Stimulated activated CD8-positive, alpha-beta memory T cell treated with anti-CD3 and anti-CD28 coated beads, Interleukin-7, amount 100 ng/mL, for 4 hours (primary cell): Measurements from ENCODE around the gene SCAI.
A peak's percentile ranks its signal among the peaks of the same experiment; 100 is the strongest.
"Not testable (repeated sequence)": the region's sequence is repeated elsewhere in the genome, so short reads cannot be mapped to it uniquely, and the experiment has no call there.

Experiments used
- DNase-seq, 2 donors: peaks; one replicate each; pipeline ENCODE4 v3.0.0-alpha.2; 2020; ENCODE audit warnings: low read depth in 2 of 2

SCAI gene

DNA sequence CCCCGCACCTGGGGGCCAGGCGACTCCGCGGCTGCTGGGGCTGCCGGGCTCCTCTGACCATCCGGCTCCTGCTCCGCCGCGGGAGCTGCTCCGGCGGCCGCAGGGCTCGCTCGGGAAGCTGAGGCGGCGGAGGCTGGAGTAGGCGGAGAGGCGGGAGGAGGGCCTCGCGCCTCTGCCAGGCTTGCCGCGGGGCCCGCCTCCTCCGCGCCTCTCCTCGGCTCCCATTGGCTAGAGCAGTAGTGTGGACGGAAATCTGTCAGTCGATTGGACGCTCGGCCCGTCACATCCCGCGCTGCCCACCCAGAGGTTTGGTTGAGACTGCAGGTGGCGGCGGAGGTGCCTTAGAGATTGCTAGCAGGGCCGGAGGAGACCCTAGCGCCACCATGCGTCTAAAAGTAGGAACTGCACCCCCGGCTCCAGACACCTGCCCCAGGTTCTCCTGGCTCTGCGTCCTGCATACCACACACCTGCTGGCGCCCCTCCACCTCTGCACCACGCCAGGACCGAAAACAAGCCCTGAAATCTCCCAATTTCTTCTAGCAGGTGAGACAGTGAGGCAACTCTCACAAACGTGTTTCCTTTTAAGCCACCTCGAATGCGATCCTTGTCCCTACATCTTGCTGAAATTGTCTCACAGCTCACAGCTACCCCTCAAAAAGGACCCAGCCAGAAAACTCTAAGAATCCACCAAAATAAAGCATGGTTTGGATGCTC, at the start of gene SCAI:
TSS of gene SCAI (minus strand) at position 152 of the 714 bp plus-strand sequence. CDS start at position 61, 91 bp downstream.
- peak; percentile 98 for DNase-seq

GRCh38 chr9:125190361-125190801, 47.1 kb upstream of the SCAI start:
- no peak for DNase-seq

DNA sequence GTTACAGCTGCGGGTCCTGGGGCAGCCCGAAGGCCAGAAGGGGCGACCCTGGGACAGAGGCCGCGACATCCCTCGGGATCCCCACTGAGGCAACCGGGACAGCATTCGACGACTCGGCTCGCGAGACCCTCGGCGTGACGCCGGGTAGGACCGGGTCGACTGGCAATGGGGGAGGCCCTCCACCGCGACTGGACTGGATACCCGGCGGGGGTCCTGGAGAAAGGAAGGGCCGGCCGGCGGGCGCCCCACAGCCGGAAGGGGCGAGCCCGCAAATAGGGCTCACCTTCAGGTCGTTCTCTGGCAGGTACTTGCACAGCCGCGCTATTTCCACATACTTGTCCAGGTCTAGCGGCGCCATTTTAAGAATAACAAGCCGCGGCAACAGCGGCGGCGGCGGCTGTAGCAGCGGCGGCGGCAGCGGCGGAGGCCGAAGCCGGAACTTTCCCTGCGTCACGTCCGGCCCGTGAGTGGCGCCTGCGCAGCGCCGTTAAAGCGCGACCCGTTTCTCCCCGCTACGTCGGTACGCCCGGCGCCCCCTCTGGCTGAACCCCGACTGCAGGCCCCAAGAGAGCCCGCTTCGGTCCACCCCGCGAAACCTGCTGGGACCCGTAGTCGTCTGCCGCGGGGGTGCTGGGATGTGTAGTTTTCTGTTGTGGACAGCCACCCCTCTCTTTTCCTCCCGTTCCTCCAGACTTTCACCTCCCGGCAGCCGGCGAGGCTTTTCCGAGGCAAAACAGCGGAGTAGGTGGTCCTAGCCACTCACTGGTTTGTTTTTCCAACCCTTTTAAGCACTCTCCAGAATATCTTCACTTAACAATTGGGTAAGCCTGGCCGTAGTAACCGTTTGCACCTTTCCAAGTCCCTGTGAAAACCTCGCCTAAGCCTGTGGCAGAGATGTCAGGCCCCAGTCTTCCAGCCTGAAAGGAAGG, 46.3 kb upstream of the SCAI start, which contains the start of gene PPP6C:
TSS of gene PPP6C (minus strand) at position 443 of the 929 bp plus-strand sequence. CDS start at position 358, 85 bp downstream.
- DNase-seq = peak; percentile 94 to 97

GRCh38 chr9:125189011-125189360, 45.7 kb upstream of the SCAI start:
- peak; percentile 8 to 14 for DNase-seq

- DNase-seq = no peak
These were observed 40.2 kb upstream of the SCAI start for GRCh38 chr9:125183561-125183960.

DNA sequence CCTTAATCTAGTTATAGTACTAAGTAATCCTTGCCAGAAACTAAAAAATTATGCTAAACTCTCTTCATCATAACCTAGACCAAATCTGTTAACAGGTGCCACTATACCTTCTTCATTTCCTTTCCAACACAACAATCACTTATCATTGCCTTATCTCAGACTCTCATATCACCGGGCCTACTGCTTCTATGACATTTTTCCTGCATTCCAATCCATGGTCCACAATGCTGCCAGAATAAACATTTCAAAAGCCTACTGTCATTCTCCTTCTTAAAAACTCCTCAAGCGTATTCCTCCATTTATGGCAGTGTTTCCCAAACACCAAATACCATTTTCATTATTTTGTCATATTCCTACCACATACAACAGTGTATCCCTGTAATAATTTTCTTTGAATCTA, 39.7 kb upstream of the SCAI start:
- no peak for DNase-seq

GRCh38 chr9:125181756-125182155, 38.4 kb upstream of the SCAI start:
- not testable (repeated sequence) for DNase-seq

DNA sequence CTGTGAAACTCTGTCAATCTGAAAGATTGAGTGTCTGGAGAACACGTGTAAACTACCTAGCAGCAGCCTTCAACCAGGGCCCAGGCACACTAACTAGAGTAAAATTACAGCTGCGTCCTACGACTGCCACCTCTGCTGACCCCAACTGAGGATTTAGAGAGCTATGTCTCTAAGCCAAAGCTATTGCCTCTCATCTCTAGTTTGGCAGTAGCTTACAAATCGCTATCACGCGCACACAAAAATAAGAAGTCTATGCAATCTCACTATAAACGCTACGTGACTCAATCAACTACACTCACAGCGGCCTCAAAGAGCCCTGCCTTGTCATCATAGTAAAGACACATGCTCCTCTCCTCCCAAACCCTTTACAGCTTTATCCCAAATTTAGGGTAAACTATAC, 37.5 kb upstream of the SCAI start:
- no peak for DNase-seq

DNA sequence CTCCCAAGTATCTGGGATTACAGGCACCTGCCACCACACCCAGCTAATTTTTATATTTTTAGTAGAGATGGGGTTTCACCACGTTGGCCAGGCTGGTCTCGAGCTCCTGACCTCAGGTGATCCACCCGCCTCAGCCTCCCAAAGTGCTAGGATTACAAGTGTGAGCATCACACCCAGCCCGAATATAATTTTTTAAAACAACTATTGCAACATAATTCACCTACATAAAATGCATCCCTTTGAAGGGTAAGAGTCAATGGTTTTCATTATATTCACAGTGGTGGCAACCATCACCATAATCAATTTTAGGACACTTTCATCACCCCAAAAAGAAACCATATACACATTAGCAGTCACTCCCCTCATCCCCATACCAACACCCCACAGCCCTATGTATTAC, 36.4 kb upstream of the SCAI start:
- not testable (repeated sequence) for DNase-seq

- DNase-seq = no peak
These were observed 34.6 kb upstream of the SCAI start for GRCh38 chr9:125177888-125178287.

- DNase-seq = no peak
These were observed 33.3 kb upstream of the SCAI start for GRCh38 chr9:125176636-125177035.

- no peak for DNase-seq
These were observed 28.9 kb upstream of the SCAI start for GRCh38 chr9:125172031-125172755.

GRCh38 chr9:125169895-125170294, 26.6 kb upstream of the SCAI start:
- DNase-seq = no peak

DNA sequence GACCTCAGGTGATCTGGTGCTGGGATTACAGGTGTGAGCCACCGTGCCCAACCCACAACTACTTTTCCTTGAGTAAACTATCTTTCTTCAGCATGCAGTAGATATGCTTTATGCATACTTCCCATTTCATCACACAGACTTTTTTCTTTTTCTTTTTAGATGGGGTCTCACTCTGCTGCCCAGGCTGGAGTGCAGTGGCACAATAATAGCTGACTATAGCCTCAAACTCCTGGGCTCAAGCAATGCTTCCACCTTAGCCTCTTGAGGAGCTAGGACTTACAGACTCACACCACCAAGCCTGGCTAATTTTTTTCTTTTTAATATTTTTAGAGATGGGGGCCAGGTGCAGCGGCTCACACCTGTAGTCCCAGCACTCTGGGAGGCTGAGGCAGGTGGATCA, 23.4 kb upstream of the SCAI start:
- no peak for DNase-seq

DNA sequence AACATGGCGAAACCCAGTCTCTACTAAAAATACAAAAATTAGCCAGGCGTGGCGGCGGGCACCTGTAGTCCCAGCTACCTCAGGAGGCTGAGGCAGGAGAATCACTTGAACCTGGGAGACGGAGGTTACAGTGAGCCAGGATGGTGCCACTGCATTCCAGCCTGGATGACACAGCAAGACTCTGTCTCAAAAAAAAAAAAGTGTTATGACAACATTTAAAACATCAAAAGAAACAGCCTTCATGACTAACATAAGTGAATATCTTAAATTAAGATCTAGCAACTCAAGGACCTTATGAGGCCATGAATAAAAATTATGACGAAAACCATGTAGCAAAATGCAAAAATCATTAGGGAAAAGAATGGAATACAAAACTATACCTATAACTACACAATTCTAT, 19.6 kb upstream of the SCAI start:
- DNase-seq = not testable (repeated sequence)

- DNase-seq = no peak
These were observed 18.1 kb upstream of the SCAI start for GRCh38 chr9:125161284-125161918.

DNA sequence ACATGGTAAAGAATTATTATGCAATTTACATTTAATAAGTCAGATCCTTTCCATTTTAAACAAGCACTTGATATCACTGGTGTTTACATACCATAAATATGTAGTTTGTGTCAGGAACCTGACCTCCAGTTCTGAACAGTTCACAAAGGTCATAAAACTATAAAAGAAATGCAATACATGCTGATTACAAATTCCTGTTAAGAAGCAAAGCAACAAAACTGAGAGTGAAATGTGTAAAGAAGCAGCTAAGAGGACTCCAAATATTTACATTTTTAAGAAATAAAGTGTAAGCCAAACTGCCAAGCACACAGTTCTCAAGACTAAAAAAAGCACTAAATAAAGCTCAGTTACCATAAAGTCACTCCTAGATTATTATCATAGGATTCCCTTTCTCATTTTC, 17.4 kb upstream of the SCAI start:
- no peak for DNase-seq

GRCh38 chr9:125156551-125156950, 13.2 kb upstream of the SCAI start:
- no peak for DNase-seq

DNA sequence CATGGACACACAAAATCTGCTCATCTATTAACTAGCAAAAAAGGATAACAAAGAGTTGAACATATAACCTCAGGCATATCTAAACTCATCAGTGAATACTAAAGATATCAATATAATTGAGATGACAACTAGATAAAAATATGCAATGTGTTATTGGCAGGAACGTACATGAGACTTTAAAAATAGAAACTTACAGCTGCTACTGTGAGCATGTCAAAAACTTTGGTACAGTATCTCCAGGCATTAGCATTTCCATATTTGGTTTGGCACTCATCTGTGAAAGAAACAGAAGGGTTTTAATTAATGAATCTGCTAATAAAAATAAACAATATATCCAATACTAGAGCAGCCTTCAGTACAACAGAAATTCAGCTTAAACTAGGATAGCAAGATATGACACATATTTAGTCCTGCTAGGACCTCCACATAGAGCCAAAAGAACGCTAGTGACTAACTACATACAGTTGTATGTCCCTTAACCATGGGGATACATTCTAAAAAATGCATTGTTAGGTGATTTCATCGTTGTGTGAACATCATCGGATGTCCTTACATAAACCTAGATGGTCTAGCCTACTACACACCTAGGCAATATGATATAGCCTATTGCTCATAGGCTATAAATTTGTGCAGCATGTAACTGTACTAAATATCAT, 10.5 kb upstream of the SCAI start:
- DNase-seq = no peak

GRCh38 chr9:125151730-125152129, 8.4 kb upstream of the SCAI start:
- no peak for DNase-seq
